HepG2 (cell line): Measurements from ENCODE around the gene SNRPD3. TPM values are rescaled to one million over a fixed set of nuclear protein-coding genes. Genes with fewer than 3 reads are reported as not detected.
A peak's percentile ranks its signal among the peaks of the same experiment; 100 is the strongest.

Experiments used
- ATAC-seq: fragments of 200-7000 bp; cut with Tn5 transposase; 3 replicates; pipeline ENCODE4 v1.9.1; 2020; ENCODE audit warnings: mild to moderate bottlenecking, moderate library complexity
- BruUV-seq: library from RNA; stranded (reverse); fragments of 400-500 nt; replicated peaks from 2 replicates; lab custom pipeline; 2021; lab: Mats Ljungman, UMichigan
- CTCF ChIA-PET: fragments of 300-600 bp; formaldehyde crosslinking; extraction: SDS; loops from one replicate; lab custom pipeline; 2021; ENCODE audit warnings: low total read pairs, inconsistent platforms, low intra/inter-chr PET ratio; lab: Yijun Ruan, JAX
- POLR2A ChIA-PET: fragments of 350-600 bp; sonication (Branson Sonifier 250); formaldehyde crosslinking; loops from one replicate; lab custom pipeline; 2020; ENCODE audit warnings: antibody characterized with exemption, inconsistent platforms; lab: Yijun Ruan, JAX
- DNase-seq: peaks from one replicate; pipeline ENCODE4 v3.0.0-alpha.2; 2015; ENCODE audit warnings: low spot score
- FAIRE-seq: peaks from 3 replicates; lab custom pipeline; 2011; peaks lifted over from hg19 to GRCh38; lab: Jason Lieb, UNC
- H2AFZ ChIP-seq: one replicate; pipeline ENCODE4 v1.6.1; 2011; ENCODE audit warnings: low read length, inconsistent platforms
- H3K27ac ChIP-seq: fragments of 300-600 bp; 3 replicates; pipeline ENCODE4 v1.8.0; 2011; ENCODE audit warnings: mixed run types, mild to moderate bottlenecking, mixed read lengths, low read length, inconsistent platforms; ENCODE audit not compliant: insufficient read depth; ENCODE audit errors: extremely low read length
- H3K27me3 ChIP-seq, 2 experiments: fragments of 200-600 bp in 1 of 2; 2 replicates in 1 of 2; 3 replicates in 1 of 2; pipeline versions ENCODE4 v1.6.0 to v1.8.0; 2011; ENCODE audit warnings: low read length in 2 of 2, mild to moderate bottlenecking in 2 of 2, moderate library complexity in 2 of 2, inconsistent platforms in 1 of 2; ENCODE audit not compliant: insufficient read depth in 2 of 2, control insufficient read depth in 1 of 2
- H3K36me3 ChIP-seq, 2 experiments: fragments of 200-600 bp in 1 of 2; replicated peaks in 1 of 2; 2 replicates in 1 of 2; 3 replicates in 1 of 2; pipeline versions ENCODE4 v1.5.1 to v1.8.0; 2011; ENCODE audit warnings: low read length in 2 of 2, inconsistent platforms in 1 of 2; ENCODE audit not compliant: insufficient read depth in 2 of 2, control insufficient read depth in 1 of 2
- H3K4me1 ChIP-seq: 2 replicates; pipeline ENCODE4 v1.5.1; 2012; ENCODE audit warnings: low read length, inconsistent platforms; ENCODE audit not compliant: insufficient read depth
- H3K4me2 ChIP-seq: 2 replicates; pipeline ENCODE4 v1.6.0; 2011; ENCODE audit warnings: low read depth, low read length, inconsistent platforms
- H3K4me3 ChIP-seq, 3 experiments: fragments of 200-600 bp in 1 of 3; sonication (generic), shearing (Covaris generic) in 1 of 3; replicated peaks in 1 of 3; 2 replicates each; pipeline ENCODE4 v1.5.1; 2011 to 2016; ENCODE audit warnings: low read length in 3 of 3, inconsistent platforms in 2 of 3, low read depth in 2 of 3, mild to moderate bottlenecking in 2 of 3, control low read depth in 1 of 3, mixed read lengths in 1 of 3; ENCODE audit not compliant: insufficient read depth in 1 of 3
- H3K79me2 ChIP-seq: one replicate; pipeline ENCODE4 v1.6.1; 2011; ENCODE audit warnings: low read length, inconsistent platforms; ENCODE audit not compliant: insufficient read depth
- H3K9ac ChIP-seq: 2 replicates; pipeline ENCODE4 v1.6.0; 2011; ENCODE audit warnings: mild to moderate bottlenecking, low read depth, low read length, inconsistent platforms; ENCODE audit not compliant: insufficient read depth
- H3K9me3 ChIP-seq: 2 replicates; pipeline ENCODE4 v1.5.1; 2012; ENCODE audit warnings: mild to moderate bottlenecking, low read length
- H4K20me1 ChIP-seq: 2 replicates; pipeline ENCODE4 v1.6.0; 2011; ENCODE audit warnings: inconsistent platforms, mild to moderate bottlenecking, low read length, moderate library complexity; ENCODE audit not compliant: insufficient read depth
- ATF7 ChIP-seq, 2 experiments: fragments of 450-650 bp in 1 of 2; sonication (generic) in 1 of 2; formaldehyde crosslinking in 1 of 2; IDR thresholded peaks; 2 replicates each; pipeline versions ENCODE4 v1.4.0 to v1.6.1; 2016 to 2020; ENCODE audit warnings: antibody characterized with exemption in 1 of 2, mild to moderate bottlenecking in 1 of 2, missing genetic modification reagents in 1 of 2
- ATF7-NPFF ChIP-seq: sonication (generic); formaldehyde crosslinking; IDR thresholded peaks from 2 replicates; pipeline ENCODE4 v1.8.1; 2023; ENCODE audit warnings: mild to moderate bottlenecking, low read depth, missing genetic modification reagents, moderate library complexity
- HMG20A ChIP-seq: IDR thresholded peaks from 2 replicates; pipeline ENCODE4 v1.6.1; 2016; ENCODE audit warnings: borderline replicate concordance
- JUN ChIP-seq: sonication (generic); formaldehyde crosslinking; IDR thresholded peaks from 2 replicates; pipeline ENCODE4 v1.4.0; 2020; ENCODE audit warnings: mild to moderate bottlenecking, missing genetic modification reagents
- KDM5B ChIP-seq: sonication (generic); formaldehyde crosslinking; IDR thresholded peaks from 2 replicates; pipeline ENCODE4 v1.4.0; 2020; ENCODE audit warnings: missing genetic modification reagents, mild to moderate bottlenecking, borderline replicate concordance
- MED1 ChIP-seq: sonication (generic); formaldehyde crosslinking; IDR thresholded peaks from 2 replicates; pipeline ENCODE4 v1.4.0; 2020; ENCODE audit warnings: missing genetic modification reagents
- MYC ChIP-seq: sonication (generic); formaldehyde crosslinking; IDR thresholded peaks from 2 replicates; pipeline ENCODE4 v1.9.0; 2021; ENCODE audit warnings: missing genetic modification reagents, borderline replicate concordance
- NRL ChIP-seq: sonication (generic); formaldehyde crosslinking; IDR thresholded peaks from 2 replicates; pipeline ENCODE4 v1.5.0; 2020; ENCODE audit warnings: missing genetic modification reagents, mild to moderate bottlenecking, moderate library complexity, borderline replicate concordance
- PCBP1 ChIP-seq: fragments of 200-400 bp; formaldehyde crosslinking; IDR thresholded peaks from 2 replicates; pipeline ENCODE4 v1.6.1; 2017; ENCODE audit warnings: mild to moderate bottlenecking, low read depth, low read length, borderline replicate concordance
- PCBP2 ChIP-seq: fragments of 200-400 bp; formaldehyde crosslinking; optimal IDR thresholded peaks from 2 replicates; pipeline ENCODE3; 2018; ENCODE audit warnings: low read length, low read depth; ENCODE audit not compliant: poor library complexity, severe bottlenecking
- RBFOX2 ChIP-seq: fragments of 200-400 bp; formaldehyde crosslinking; IDR thresholded peaks from 2 replicates; pipeline ENCODE4 v1.6.1; 2017; ENCODE audit warnings: low read depth, mild to moderate bottlenecking, low read length
- SETDB1 ChIP-seq: sonication (generic); formaldehyde crosslinking; IDR thresholded peaks from 2 replicates; pipeline ENCODE4 v1.5.1; 2020; ENCODE audit warnings: missing genetic modification reagents, mild to moderate bottlenecking, borderline replicate concordance
- SMC3 ChIP-seq: IDR thresholded peaks from 2 replicates; pipeline ENCODE4 v1.6.1; 2011; ENCODE audit warnings: low read length, improper control_type of control experiment
- SRY ChIP-seq: sonication (generic); formaldehyde crosslinking; IDR thresholded peaks from 2 replicates; pipeline ENCODE4 v1.8.0; 2022; ENCODE audit warnings: mild to moderate bottlenecking, missing genetic modification reagents
- TGIF2 ChIP-seq: IDR thresholded peaks from 2 replicates; pipeline ENCODE4 v1.6.1; 2016; ENCODE audit warnings: control low read depth, missing compliant biosample characterization
- ZMYM3 ChIP-seq: sonication (generic); formaldehyde crosslinking; IDR thresholded peaks from 2 replicates; pipeline ENCODE4 v1.5.1; 2020; ENCODE audit warnings: mild to moderate bottlenecking, missing genetic modification reagents
- ZNF121 ChIP-seq: sonication (generic); formaldehyde crosslinking; IDR thresholded peaks from 2 replicates; pipeline ENCODE4 v1.5.0; 2020; ENCODE audit warnings: mild to moderate bottlenecking, missing genetic modification reagents
- ZNF24 ChIP-seq: fragments of 450-650 bp; IDR thresholded peaks from 2 replicates; pipeline ENCODE4 v1.6.1; 2017; ENCODE audit warnings: antibody characterized with exemption, mild to moderate bottlenecking
- ZNF253 ChIP-seq: sonication (generic); formaldehyde crosslinking; IDR thresholded peaks from 2 replicates; pipeline ENCODE4 v1.8.0; 2022; ENCODE audit warnings: mild to moderate bottlenecking, missing genetic modification reagents, borderline replicate concordance
- ZNF431 ChIP-seq: sonication (generic); formaldehyde crosslinking; IDR thresholded peaks from 2 replicates; pipeline ENCODE4 v1.9.0; 2022; ENCODE audit warnings: missing genetic modification reagents, low read depth, mild to moderate bottlenecking, borderline replicate concordance
- ZNF558 ChIP-seq: sonication (generic); formaldehyde crosslinking; IDR thresholded peaks from 2 replicates; pipeline ENCODE4 v1.9.0; 2022; ENCODE audit warnings: mild to moderate bottlenecking, missing genetic modification reagents, borderline replicate concordance
- ZNF577 ChIP-seq: sonication (generic); formaldehyde crosslinking; IDR thresholded peaks from 2 replicates; pipeline ENCODE4 v1.4.0; 2020; ENCODE audit warnings: mild to moderate bottlenecking, low read depth, missing genetic modification reagents, borderline replicate concordance
- ZUFSP ChIP-seq: sonication (generic); formaldehyde crosslinking; IDR thresholded peaks from 2 replicates; pipeline ENCODE4 v1.9.0; 2021; ENCODE audit warnings: missing genetic modification reagents, mild to moderate bottlenecking, borderline replicate concordance
- WGBS: methylation state at CpG from one replicate; pipeline ENCODE4 v1.1.6; 2017; ENCODE audit warnings: low lambda C conversion rate; 5-methylcytosine and 5-hydroxymethylcytosine counted together
- in situ Hi-C: cut with HindIII; loops from 2 replicates; pipeline ENCODE4 v1.10.0; 2017; ENCODE audit warnings: low pct_unique_long_range_greater_than_20kb; ENCODE audit not compliant: extremely low pct_ligation_motif_present
- intact Hi-C: fragments of 100-400 bp; cut with micrococcal nuclease; formaldehyde crosslinking; loops from one replicate; pipeline ENCODE4 v1.10.0; 2022; ENCODE audit not compliant: unreplicated experiment
- polyA plus RNA-seq, 8 experiments: library from polyadenylated mRNA; depleted of rRNA in 3 of 8; stranded (reverse) in 7 of 8; unstranded in 1 of 8; fragments of >200 nt; fragmentation: Illumina TruSeq in 4 of 8; extraction: Trizol in 4 of 8; gene quantifications; 2 replicates each; pipeline versions ENCODE4 v1.2.1 to v1.2.3, GENCODE V29; 2011 to 2016; ENCODE audit warnings: low read depth in 4 of 8, missing spikeins in 1 of 8, mixed read lengths in 1 of 8; ENCODE audit not compliant: insufficient read depth in 1 of 8
- total RNA-seq, 5 experiments: library from RNA; depleted of rRNA; stranded (reverse); fragments of >200 nt; fragmentation: Illumina TruSeq; extraction: Trizol; gene quantifications; 2 replicates each; pipeline ENCODE4 v1.2.3, GENCODE V29; 2016; ENCODE audit warnings: low read depth in 1 of 5

SNRPD3 gene
- total and polyA plus RNA-seq, 2 of the 13 experiments (the other 11 are each of a cell fraction or from before 2014, with no cell fraction given), result 110 to 209 TPM

GRCh38 chr22:24583221-24584165, 27.7 kb downstream of the SNRPD3 start:
- peak overlapping the region; percentile 69 for H3K27ac ChIP-seq
- ATAC-seq, result peak; percentile 65
- ChIA-PET CTCF (no interaction called here), POLR2A (interaction anchor here (0.7 to 4.1 kb wide), 13 partner anchors 10 to 77 kb away, joined by 3 to 80 read pairs (median 8); partner anchors contain the start of genes GGT1, GUCD1, LRRC75B and SNRPD3)
- H3K4me3 ChIP-seq, result peak overlapping the region; percentile 45 to 69 (median 47); a peak in 5 of 6 replicates
- peak; percentile 65 for FAIRE-seq
- no peak overlapping the region for H2AFZ ChIP-seq
- WGBS, result 11% methylated on average over 10 of the region's 19 CpGs
- peak overlapping the region; percentile 93 for H3K4me2 ChIP-seq
- in situ Hi-C loops, result no loop called here
- peaks cover 5 to 14% of the 10 kb centered on the region in 2 experiments; a peak in 4 of 5 replicates for H3K36me3 ChIP-seq
- H3K27me3 ChIP-seq, result no peaks in the 10 kb centered on the region
- no peaks in the 10 kb centered on the region for H3K9me3 ChIP-seq
- H4K20me1 ChIP-seq, result no peaks in the 10 kb centered on the region
- peaks cover 86% of the 10 kb centered on the region for H3K4me1 ChIP-seq
- intact Hi-C loops, result no loop called here
- peak overlapping the region; percentile 78 for H3K9ac ChIP-seq
- DNase-seq, result peak; percentile 76
- BruUV-seq, result no TSS peak
- H3K79me2 ChIP-seq, result no peaks in the 10 kb centered on the region
- peak; percentile 12; the same call in 1 of the 2 replicates for TF ChIP-seq TGIF2 (CRISPR knock-in tag)
- TF ChIP-seq ZMYM3 (CRISPR knock-in tag), result peak; percentile 48; the same call in 1 of the 2 replicates
- TF ChIP-seq HMG20A (CRISPR knock-in tag), result no peak
- TF ChIP-seq JUN (CRISPR knock-in tag), result no peak
- no peak for TF ChIP-seq ZNF24
- no peak for TF ChIP-seq MYC (CRISPR knock-in tag)
- TF ChIP-seq PCBP2, result no peak
- 0 out of 2 replicates have a peak, but pooled peaks have one; percentile 23 for TF ChIP-seq RBFOX2
- no peak for TF ChIP-seq ZNF577 (CRISPR knock-in tag)
- TF ChIP-seq PCBP1, result no peak
- no peak for TF ChIP-seq SMC3
- TF ChIP-seq ATF7-NPFF (CRISPR knock-in tag), result no peak
- TF ChIP-seq ZNF431, result peak; percentile 78; the same call in 1 of the 2 replicates
- peak; percentile 50; the same call in 1 of the 2 replicates for TF ChIP-seq NRL
- TF ChIP-seq ATF7 (IDR thresholded peaks at IDR 0.05), result no peak
- TF ChIP-seq ATF7 (CRISPR knock-in tag; IDR thresholded peaks at IDR 0.05), result 0 out of 2 replicates have a peak, but pooled peaks have one; percentile 23
- peak; percentile 44; the same call in 1 of the 2 replicates for TF ChIP-seq KDM5B (CRISPR knock-in tag)
- peak; percentile 74 for TF ChIP-seq ZNF121 (CRISPR knock-in tag)
- TF ChIP-seq MED1, result no peak
- TF ChIP-seq SETDB1 (CRISPR knock-in tag), result no peak
- no peak for TF ChIP-seq ZNF253 (CRISPR knock-in tag)
- TF ChIP-seq ZNF558 (CRISPR knock-in tag), result no peak; the same call in 1 of the 2 replicates
- TF ChIP-seq SRY (CRISPR knock-in tag), result no peak
- no peak for TF ChIP-seq ZUFSP (CRISPR knock-in tag)
